Fibroblast of skin of back (primary cell): ENCODE results near the gene ZBTB20.

Experiments used
- DNase-seq: peaks from one replicate; pipeline ENCODE4 v3.0.0-alpha.2; 2013

The ZBTB20 gene

DNA sequence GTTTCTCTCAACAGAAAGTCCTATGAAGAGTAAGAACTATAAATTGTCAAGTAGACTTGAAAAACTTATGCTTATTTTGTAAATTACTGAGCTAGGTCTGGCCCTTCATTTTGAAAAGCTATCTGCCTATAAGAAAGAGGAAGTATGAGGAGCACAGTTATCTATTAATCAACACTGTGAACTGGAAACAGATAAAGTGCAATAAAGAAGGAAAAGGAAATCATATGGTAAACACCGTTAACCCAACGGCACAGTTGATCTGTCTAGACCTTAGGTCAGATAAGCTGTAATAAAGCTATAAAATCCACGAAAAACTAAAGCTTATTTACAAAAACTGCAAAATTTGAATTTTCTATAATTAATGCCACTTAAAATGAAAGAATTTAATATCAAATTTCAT lies 242.5 kb downstream of the ZBTB20 start:
- no peak for DNase-seq

DNA sequence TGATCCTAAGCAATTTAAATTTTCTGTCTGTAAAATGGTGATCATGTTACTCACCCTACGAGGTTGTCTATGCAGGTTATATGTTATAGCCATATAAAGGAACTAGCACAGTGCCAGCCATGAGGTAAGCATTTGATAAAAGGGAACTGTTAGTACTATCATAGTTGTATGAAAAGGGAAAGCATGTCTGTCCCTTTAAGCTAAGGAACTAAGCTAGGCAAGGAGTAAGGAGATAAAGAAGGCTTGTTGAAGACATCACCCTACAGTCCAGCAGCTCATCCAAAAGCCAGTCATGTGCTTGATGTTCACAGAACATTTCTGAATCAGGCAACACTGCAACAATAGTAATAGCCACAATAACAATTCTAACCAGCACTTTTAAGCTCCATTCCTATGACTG lies 243.9 kb downstream of the ZBTB20 start:
- no peak for DNase-seq

DNA sequence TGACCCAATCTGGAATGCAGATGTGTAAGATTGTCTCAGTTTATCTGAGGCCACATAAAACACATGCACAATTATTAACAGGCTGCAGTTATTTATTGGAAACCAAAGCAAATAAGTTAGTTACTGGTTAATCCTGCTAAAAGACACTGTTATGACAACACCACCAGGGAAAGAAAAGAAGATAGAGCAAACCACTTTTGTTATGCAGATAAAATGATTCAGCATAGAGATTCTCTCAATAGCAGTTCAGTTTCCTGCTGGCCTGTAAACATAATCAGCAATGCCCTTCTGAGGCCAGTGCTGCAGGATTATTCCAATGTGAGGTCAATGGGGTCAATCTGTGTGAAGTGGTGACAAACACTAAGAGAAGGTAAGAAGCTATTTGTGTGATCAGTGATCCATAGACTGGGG lies 244.4 kb downstream of the ZBTB20 start:
- no peak for DNase-seq

DNA sequence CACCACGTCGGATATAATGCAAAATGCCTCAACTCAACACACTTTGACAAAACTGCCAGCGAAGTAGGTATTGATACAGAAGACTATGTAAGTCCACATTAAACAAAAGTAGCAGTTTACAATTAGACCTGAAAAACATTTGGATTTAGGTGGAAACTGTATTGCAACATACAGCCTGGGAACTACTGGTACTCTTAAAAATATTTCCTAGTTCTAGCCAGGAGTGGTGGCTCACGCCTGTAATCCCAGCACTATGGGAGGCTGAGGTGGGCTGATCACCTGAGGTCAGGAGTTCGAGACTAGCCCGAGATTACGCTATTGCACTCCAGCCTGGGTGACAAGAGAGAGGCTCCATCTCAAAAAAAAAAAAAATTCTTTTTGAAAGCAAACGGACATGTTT lies 246.2 kb downstream of the ZBTB20 start:
- no peak for DNase-seq

DNA sequence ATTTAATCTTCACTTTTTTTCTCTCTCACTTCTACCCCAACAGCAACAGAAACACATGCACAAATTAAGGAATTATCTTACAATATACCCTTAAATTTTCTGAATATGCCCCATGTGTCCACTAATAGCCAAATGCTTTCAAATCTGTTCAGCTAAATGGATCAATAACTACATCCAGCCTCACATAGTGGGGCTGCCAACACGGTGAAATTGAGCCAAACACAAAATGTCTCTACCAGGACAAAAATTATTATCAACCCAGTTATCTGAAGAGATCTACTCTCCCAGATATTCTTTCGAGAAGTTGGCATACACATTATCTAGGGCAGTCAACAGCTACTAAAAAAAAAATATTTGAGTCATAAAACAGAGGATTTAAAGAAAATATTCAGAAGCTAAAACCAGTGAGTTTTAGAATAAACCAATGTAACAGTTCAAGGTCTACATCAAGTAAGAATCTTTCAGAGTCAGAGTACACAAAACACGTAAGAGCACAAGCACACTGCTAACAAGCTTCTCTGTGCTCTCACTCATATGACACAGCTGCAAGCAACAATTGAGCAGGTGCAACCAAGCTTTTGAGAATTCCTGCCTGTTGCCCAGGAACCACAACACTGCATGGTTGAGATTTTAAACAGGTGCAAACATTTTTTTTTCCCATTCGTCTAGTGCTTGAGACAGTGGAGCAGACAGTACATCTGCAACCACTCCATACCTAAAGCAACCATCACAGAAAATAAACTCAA lies 247.7 kb downstream of the ZBTB20 start:
- no peak for DNase-seq

DNA sequence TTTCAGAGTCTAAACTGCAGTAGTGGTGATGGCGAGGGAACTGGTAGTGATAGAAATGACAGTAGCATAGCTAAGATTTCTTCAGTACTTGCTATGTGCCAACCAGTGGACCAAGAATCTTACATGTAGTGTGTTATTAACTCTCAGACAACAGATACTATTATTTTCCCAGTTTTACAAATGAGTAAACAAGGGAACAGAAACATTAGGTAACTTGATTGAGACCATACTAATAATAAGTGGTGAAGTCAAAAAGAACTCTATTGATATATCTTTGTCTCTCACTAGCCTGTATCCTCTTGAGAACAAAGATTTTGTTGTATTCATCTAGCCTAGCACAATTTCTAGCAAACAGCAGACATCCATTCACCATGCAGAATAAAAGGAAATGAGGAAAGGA lies 250.1 kb downstream of the ZBTB20 start:
- DNase-seq: no peak

DNA sequence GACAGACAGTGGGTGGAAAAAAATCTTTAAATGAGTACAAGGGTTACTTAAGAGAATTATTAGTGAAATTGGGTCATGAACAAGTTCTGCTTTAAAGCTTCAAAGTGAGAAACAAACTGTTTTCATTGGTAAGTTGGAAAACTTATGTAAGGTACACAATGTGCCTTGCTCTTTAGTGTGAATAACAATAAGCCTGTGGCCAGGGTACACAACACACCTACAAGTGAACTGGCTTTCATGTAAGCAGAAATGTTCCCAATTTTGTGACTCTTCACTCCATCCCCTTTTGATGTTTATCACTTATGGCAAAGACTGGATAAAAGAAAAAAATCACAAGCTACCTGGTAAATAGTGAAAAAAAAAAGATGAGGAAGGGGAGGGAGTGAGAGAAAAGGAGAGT lies 253.7 kb downstream of the ZBTB20 start:
- no peak for DNase-seq

DNA sequence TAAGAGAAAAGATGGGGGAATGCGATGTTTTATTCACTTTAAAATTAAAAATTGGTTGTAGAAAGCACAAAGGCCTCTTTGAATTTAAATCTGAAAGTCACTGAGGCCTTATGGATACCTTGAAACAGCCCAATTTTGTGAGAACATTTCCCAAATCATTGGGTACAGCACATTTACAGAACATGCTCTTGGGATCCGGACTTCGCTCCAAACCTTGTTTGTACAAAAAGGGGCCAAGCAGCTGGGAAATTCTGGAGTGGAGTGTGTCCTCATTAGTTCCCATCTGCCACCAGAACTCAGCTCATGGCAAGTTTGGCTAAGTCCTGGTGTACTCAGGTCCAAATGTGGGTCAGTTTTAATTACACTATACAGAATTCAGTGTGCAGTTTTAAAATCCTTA lies 254.2 kb downstream of the ZBTB20 start:
- DNase-seq: no peak

DNA sequence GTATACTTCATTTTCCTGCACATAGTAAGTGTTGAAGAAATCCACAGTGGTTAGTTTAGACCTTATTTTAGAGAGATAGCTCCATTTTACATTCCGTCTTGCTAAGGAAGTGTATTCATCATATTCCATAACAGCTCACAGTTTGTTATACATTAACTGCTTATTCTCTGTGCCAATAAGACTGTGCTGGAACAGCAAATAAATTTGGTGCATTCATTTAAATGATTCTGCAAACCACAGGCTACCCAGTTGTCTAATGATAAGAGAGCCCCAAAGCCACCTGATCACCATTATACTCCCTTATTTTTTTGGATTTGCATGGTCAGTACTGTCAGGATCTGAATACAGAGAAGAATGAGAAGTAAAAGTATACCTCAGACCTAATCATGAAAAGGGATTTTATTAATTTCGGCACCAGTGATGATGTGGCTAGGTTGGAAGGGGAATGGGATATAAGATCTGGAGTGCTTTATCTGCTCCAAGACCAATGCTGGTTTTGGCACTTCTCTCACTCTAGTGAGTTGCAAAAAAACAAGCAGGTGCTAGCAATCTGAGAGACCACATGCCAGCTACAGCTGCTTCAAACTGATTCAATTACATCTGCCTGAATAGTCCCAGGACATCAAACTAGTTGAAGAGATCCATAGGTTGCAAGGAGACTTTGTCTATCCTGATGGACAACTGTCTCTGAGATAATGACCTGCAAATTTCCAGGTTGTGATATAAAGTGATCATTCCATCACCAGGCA lies 254.8 kb downstream of the ZBTB20 start:
- DNase-seq: no peak

DNA sequence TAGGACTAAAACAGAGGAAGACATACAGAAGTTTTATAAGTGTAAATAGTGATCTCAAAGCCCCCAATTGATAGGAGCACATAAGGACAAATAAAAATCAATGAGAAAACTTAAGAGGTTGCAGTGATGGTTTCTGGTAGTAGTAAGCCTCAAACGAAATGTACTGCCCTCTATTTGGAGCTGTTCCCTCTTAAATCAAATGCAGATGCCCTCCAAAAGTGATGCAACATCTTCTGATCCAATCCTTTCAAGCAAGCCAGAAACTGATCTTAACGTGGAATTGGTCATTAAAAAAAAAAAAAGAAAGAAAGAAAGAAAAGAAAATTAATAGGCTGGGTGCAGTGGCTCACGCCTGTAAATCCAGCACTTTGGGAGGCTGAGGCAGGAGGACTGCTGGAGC lies 259.3 kb downstream of the ZBTB20 start:
- no peak for DNase-seq

DNA sequence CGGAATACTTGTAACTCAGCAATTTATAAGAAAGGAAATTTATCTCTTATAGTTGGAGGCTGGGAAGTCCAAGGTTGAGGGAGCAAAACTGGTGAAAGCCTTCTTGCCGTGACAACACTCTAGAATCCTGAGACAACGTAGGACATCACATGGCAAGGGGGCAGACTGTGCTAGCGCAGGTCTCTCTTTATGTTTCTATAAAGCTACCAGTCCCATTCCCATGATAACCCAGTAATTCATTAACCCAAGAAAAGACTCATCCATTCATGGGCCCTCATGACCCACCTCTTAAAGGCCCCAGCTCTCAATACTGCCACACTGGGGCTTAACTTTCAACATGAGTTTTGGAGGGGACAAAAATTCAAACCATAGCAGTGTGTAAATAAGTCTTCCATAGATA lies 260.2 kb downstream of the ZBTB20 start:
- no peak for DNase-seq

DNA sequence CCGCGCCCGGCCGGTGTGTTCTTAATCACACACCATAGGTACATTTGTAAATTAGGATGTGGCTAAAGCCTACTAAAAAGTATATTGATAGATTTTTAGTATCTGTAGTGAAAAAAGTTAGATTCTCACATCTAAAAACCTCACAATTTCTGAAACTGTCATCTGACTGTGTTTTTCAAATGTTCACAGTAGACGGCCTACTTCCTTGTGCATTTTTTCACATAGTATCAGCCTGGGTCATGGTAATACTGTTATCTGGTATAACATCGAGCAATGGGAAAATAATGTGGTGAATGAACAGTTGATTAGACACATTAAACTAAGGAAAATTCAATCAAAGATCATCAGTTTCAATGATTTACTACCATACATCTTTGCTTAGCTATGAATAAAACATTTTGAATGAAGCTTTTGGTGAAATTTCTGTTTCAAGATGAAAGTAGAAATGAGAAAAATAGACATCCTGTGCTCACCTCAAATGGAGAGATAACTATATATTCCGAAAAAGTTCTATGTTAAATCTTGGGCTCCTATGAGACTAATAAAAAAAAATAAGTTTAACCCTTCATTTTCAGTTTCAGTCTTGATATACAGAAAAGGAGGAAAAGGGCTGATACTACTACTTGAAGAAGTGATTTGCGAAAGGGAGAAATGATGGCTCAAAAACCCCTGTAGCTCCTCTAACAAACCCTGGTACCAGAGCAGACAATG lies 262.7 kb downstream of the ZBTB20 start:
- DNase-seq: no peak

DNA sequence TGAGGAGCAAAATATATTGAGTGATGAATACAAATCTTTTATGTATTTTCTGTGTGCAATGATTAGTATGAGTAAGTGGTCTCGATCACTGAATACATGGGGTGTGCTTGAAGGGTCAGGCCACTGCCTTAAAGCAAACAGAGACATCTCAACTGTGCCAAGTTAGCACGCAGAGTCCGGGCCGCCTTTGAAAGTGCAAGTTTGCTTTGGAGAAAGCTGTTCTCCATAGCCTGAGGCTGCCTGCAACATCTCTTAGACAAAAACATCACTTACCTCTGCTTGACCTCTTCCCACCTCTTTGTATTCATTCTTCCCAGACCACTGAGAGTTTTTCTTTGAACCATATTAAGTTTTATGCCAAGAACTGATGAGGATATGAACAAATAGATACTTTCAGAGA lies 267.0 kb downstream of the ZBTB20 start:
- no peak for DNase-seq

DNA sequence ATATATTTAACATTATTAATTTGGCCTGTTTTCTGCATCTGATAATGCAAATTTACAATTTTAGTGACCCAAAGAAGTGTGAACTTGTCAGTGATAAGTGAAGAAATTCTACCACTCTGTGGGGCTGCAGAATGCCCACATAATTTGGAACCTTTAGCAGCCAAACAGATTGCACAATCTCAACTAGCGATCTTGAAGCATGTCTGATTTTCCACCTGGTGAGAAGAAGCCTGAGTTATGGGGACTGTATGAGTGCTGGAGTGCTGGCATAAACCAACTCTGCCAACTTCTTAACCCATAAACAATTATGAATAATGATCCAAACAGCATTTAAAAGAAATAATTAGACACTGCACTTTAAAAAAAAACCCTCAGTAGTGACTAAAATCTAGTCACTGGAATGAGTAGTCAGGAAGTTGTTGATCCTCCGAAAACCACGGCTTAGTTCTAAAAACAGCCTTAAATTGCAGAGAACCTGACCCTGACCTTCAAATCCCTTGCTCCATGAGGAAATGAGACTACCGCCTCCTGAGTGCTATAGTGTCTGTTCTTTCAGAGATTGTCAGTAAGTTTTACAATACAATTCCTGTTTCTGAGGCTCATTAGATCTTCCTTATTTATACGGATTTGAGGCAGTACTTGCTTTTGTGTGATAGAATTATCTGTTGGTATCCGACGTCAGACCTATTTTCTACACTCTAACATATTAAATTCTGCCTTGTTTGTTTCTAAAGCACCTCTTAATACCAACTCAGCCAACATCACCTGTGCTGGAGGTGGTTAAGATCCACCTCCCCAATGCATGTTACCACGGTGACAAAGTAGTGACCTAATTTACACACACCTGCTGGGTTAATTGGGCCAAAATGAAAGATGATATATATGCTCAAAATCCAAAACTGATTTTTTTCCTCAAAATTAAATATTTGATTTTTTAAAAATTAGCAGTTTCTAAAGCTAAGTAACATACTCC lies 267.7 kb downstream of the ZBTB20 start:
- DNase-seq: peak; percentile 65

DNA sequence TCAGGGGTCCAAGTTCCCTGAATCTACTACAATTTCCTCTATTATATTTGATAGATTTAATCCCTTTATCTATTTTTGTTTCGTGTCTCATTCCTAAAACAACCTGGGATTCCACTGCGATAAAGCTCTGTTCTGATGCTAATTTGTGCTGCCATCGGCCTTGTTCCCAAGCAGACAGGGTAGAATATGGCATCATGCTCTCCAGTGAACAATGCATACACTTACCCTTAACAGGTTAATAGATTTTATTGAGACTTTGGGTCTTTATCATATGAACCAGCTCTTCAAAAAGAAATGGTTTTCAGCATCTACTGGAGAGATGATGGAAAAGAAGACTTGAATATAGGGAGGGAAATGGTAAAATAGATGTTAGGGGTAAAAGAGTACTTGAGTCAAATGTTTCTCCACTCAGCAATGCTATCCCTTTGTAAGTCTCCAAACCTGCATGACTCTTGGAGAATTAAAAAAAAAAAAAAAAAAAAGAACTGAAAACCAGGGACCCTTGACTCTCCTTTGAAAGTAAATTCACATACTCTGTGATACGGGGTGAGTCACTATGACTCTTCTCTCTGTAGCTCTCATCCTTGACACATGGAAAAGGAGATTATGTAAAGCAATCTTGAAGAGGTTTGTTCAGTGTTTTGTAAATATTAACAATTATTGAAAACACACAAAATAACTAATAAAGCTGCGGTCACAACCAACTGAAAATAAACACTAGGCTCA lies 268.8 kb downstream of the ZBTB20 start:
- peak; percentile 61 for DNase-seq

DNA sequence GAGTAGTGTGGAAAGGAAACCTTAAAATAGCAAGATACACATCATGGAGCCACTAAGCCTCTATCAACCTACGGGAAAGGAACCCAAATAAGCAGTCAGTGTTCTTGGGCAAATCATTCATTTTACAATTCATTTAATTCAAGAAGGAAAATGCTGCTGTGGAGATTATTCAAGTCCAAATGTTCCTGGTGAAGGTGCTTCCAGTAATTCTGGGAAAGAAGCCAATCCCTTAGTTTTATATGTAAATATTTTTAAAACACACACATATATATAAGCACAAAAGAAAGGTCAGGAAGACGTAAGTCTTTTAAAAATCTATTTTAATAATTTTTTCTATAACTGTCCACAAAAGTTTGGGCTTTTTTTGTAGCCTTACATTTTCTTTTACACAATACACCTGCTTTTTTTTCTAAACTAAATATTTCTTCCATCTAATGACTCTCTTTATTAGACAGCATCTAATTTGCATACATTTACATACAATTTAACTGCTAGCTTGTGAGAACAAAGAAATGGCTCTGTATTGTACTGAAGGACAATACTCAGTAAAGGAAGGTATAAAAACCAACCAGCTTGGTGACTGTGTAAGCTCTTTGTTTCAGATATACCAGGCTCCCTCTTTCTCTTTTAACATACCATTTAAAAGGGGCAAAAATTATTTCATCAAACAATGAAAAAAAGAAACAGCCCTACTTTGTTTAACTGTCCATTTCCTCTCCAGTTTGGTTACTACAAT lies 269.5 kb downstream of the ZBTB20 start:
- DNase-seq: no peak

DNA sequence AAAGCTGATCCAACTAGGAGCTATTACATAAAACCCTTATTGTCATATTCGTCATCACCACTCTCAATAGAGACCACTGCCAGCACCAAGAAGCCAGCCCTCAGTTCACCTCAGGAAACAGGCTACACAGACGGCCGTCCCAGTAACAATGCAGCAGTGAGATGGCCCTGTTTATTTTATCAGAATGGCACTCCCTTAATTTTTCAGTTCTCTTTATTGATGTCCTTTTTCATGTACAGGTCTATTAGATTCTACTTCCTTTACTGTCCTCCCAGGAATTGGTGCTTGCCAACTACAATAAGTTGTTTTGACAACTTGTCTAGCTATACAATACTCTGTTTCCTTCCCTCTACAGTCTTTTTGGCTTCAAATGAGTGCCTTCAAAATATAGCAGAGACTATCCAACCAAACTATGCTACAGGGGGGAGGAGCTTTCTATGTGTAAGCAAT lies 272.5 kb downstream of the ZBTB20 start:
- no peak for DNase-seq

DNA sequence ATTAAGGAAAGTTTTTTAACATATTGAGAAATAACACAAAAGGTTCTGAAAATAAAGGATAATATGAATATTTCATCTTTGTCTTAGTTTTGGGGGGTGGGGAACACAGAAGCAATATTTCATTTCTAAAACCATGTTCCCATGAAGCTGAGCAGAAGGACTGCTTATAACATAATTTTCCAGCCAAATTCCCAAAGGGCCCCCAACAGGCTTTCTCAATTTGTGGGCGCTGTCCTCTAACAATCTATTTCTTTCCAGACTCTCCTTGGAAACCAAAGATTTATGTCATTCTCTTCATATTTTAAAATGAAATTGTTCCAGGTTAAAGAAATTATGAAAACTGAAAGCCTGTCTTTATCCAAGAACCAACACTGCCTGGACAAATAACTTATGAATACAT lies 273.5 kb downstream of the ZBTB20 start:
- no peak for DNase-seq

DNA sequence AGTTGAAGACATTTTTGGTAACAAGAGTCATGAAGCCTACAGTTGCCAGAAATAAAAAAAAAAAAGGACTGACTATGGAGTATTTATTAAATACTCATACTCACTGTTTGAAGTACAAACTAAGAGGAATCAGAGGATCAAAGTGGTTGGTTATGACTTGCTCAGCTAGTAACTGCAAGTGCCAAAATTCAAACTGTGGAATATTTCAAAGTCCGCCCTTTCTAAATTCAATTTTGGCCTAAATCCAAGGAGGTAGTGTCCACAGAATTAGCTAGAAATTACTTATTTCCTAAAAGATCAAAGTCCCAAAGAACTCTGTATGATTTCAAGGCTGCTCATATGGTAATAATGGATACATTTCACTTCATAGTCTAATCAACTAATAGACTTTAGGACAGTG lies 274.5 kb downstream of the ZBTB20 start:
- DNase-seq: no peak

DNA sequence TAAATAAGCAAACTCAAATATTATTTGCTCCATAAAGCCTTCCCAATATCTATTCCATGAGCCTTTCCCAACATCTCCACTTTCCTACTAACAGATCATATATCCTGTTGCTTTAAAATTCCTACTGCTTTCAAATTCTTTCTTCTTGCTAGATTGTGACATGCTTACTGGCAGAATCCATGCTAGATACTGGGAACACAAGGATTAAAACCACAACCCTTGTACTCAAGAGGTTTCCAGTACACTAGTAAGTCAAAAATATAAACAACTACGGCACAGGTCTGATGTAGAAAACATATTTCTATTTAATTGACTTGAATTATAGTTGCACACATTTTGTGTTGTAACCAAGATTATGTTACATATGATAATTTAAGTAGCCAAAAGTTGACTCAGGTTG lies 275.0 kb downstream of the ZBTB20 start:
- DNase-seq: no peak
